ENCODE measurements around the gene DHODH. TPM values are rescaled to one million over a fixed set of nuclear protein-coding genes. Genes with fewer than 3 reads are reported as not detected.

DHODH gene
- total and polyA plus RNA-seq, 2 donors (not counting 3 experiments of a cell fraction or from before 2014, with no cell fraction given) = 5.8 to 9.2 TPM

GRCh38 chr16:72049110-72049509 lies 40.6 kb downstream of the DHODH start:
- intact Hi-C loops (cut with micrococcal nuclease) = no loop called here
- H3K9ac ChIP-seq (replicated peaks; ENCODE audit: extremely low read depth, insufficient read depth, low read length) = no peak overlapping the region
- TF ChIP-seq CTCF (IDR thresholded peaks at IDR 0.05; ENCODE audit: extremely low read depth in 1 of 2, insufficient read depth in 1 of 2, low read depth in 1 of 2, low read length in 2 of 2) (no peak), MYC (IDR thresholded peaks at IDR 0.05; ENCODE audit: low read depth, low read length) (no peak), POLR2AphosphoS5 (IDR thresholded peaks at IDR 0.05; ENCODE audit: insufficient read depth, low read depth, low read length) (no peak), POLR2A (IDR thresholded peaks at IDR 0.05; ENCODE audit: low read depth, low read length) (no peak), MAX (IDR thresholded peaks at IDR 0.05; ENCODE audit: insufficient read depth, insufficient read length) (no peak), GATA2 (IDR thresholded peaks at IDR 0.05; ENCODE audit: insufficient read depth, insufficient read length, low read depth, low read length) (no peak), JUN (IDR thresholded peaks at IDR 0.05; ENCODE audit: borderline replicate concordance, insufficient read depth, insufficient read length, low read depth) (no peak), EZH2 (IDR thresholded peaks at IDR 0.05; ENCODE audit: borderline replicate concordance, low read depth, low read length, severe bottlenecking) (no peak), FOS (IDR thresholded peaks at IDR 0.05; ENCODE audit: borderline replicate concordance, insufficient read depth, low read length) (no peak)
- no peaks in the 10 kb centered on the region for H4K20me1 ChIP-seq (replicated peaks; ENCODE audit: control insufficient read depth, extremely low read depth, insufficient read depth, low read length)
- DNase-seq (ENCODE audit: low read depth, low spot score) (no peak), FAIRE-seq (no peak)
- BruUV-seq (replicated peaks) = no TSS peak
- ChIA-PET CTCF (no interaction called here), POLR2A (no interaction called here)
- no peaks in the 10 kb centered on the region for H3K36me3 ChIP-seq (ENCODE audit: control insufficient read depth in 2 of 2, extremely low read depth in 1 of 2, insufficient read depth in 2 of 2, low read length in 2 of 2)
- H3K4me1 ChIP-seq (ENCODE audit: control insufficient read depth, extremely low read depth, insufficient read depth, low read length) = no peaks in the 10 kb centered on the region
- H3K4me3 ChIP-seq (replicated peaks in 1 of 3; ENCODE audit: insufficient read depth in 1 of 3, low read depth in 1 of 3, low read length in 3 of 3) = no peak overlapping the region
- no peak overlapping the region for H3K27ac ChIP-seq (ENCODE audit: insufficient read depth, low read depth, low read length)
- H3K9me3 ChIP-seq (replicated peaks; ENCODE audit: control insufficient read depth, insufficient read depth, low read length) = no peaks in the 10 kb centered on the region
- H3K9me1 ChIP-seq (replicated peaks; ENCODE audit: control insufficient read depth, extremely low read depth, insufficient read depth, low read length) = no peaks in the 10 kb centered on the region
- no peaks in the 10 kb centered on the region for H3K27me3 ChIP-seq (ENCODE audit: control insufficient read depth in 2 of 2, insufficient read depth in 2 of 2, low read length in 2 of 2)
- no peaks in the 10 kb centered on the region for H3K79me2 ChIP-seq (ENCODE audit: control insufficient read depth, insufficient read depth, low read length)
- dilution Hi-C loops (cut with MboI; ENCODE audit: extremely low pct_ligation_motif_present, low sequenced_read_pairs) = no loop called here
- H2AFZ ChIP-seq (ENCODE audit: low read depth, low read length) = no peak overlapping the region
- no peak overlapping the region for H3K4me2 ChIP-seq (ENCODE audit: insufficient read depth, low read length)
